ENCODE results near the gene KIF18B. TPM values are rescaled to one million over a fixed set of nuclear protein-coding genes. Genes with fewer than 3 reads are reported as not detected.

KIF18B gene
- total and polyA plus RNA-seq, 2 of the 8 experiments (the other 6 are each of a cell fraction or from before 2014, with no cell fraction given) = 39.0 to 59.4 TPM

DNA sequence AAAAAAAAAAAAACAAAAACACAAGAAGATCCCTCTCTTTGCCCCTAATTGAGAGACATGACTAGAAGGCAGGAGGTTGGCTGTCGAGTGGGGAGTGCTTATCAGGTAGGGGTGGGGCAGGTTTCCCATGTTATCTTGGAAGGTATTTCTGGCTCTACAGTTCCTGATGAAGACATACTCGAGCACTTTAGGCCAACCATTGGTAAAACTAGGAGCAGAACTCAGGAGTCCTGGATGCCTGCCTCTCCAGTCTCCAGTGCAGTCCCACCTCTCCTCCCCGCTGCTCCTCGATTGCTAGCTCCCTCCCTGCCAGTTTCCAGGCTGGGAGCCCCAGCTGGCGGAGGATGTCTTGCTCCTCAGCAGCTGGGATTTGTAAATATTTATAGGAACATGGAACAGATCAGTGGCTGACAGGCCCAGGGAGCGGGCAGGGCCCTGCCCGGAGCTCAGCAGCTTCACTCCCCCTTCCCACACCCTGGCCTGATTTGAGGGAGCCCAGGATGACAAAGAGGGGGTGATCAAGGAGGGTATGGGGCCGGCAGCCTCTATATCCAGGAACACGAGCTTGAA is 31.9 kb upstream of the KIF18B start:
- no peak for DNase-seq (ENCODE audit: low read depth in 1 of 2, low spot score in 2 of 2)
- H4K5ac ChIP-seq (ENCODE audit: insufficient read length, low read depth, low read length) = no peak overlapping the region
- H2BK20ac ChIP-seq (ENCODE audit: low read length) = no peak overlapping the region
- H3K79me1 ChIP-seq (ENCODE audit: low read depth, low read length) = no peaks in the 10 kb centered on the region
- peak overlapping the region; percentile 97; the same call in 1 of the 2 replicates for H2BK15ac ChIP-seq (ENCODE audit: low read length)
- H3K9ac ChIP-seq (replicated peaks in 1 of 4; ENCODE audit: extremely low read depth in 1 of 4, low read depth in 3 of 4, low read length in 3 of 4) = no peak overlapping the region
- TF ChIP-seq GTF2F1 (IDR thresholded peaks at IDR 0.05; ENCODE audit: borderline replicate concordance, low read depth, low read length) (no peak), ZNF274 (IDR thresholded peaks at IDR 0.05; ENCODE audit: borderline replicate concordance, extremely low read depth, low read length) (no peak), CHD1 (IDR thresholded peaks at IDR 0.05; ENCODE audit: low read depth, low read length) (no peak), FOSL1 (IDR thresholded peaks at IDR 0.05; ENCODE audit: insufficient read depth, low read depth, low read length) (no peak), BACH1 (IDR thresholded peaks at IDR 0.05; ENCODE audit: low read length) (no peak)
- H3K36me3 ChIP-seq (ENCODE audit: control insufficient read depth in 2 of 4, insufficient read depth in 4 of 4, low read length in 3 of 4) = no peaks in the 10 kb centered on the region
- no peak overlapping the region for H4K91ac ChIP-seq (replicated peaks; ENCODE audit: insufficient read length, low read length)
- peaks cover 0 to 11% (median 6%) of the 10 kb centered on the region in 4 experiments; a peak in 5 of 7 replicates for H3K4me1 ChIP-seq (replicated peaks in 1 of 4; ENCODE audit: control insufficient read depth in 3 of 4, insufficient read depth in 4 of 4, low read length in 3 of 4)
- H3K4me3 ChIP-seq (ENCODE audit: extremely low read depth in 1 of 4, insufficient read depth in 2 of 4, low read depth in 3 of 4, low read length in 4 of 4) = no peak overlapping the region
- H2BK5ac ChIP-seq (ENCODE audit: low read depth, low read length) = peak overlapping the region; percentile 60; the same call in 1 of the 2 replicates
- no peak overlapping the region for H2AFZ ChIP-seq (ENCODE audit: low read length)
- no peak overlapping the region for H3K23ac ChIP-seq (ENCODE audit: insufficient read length)
- ChIA-PET CTCF (ENCODE audit: partially characterized antibody) (interaction anchor here (0.7 to 4.8 kb wide), 14 partner anchors 8 to 68 kb away, joined by 3 to 35 read pairs (median 6); partner anchors contain the start of gene C1QL1), POLR2A (ENCODE audit: partially characterized antibody) (interaction anchor here (0.9 to 2.7 kb wide), 5 partner anchors 8 to 169 kb away, joined by 3 to 6 read pairs (median 3); partner anchors contain the start of genes HEXIM1 and NMT1)
- no peak overlapping the region for H2AK5ac ChIP-seq (ENCODE audit: low read depth, low read length)
- no peak for FAIRE-seq
- H3K27ac ChIP-seq (ENCODE audit: low read depth, low read length) = no peak overlapping the region
- H2BK120ac ChIP-seq (replicated peaks; ENCODE audit: low read depth, low read length) = no peak overlapping the region
- no peak overlapping the region; the same call in 1 of the 2 replicates for H4K8ac ChIP-seq (ENCODE audit: extremely low read depth, insufficient read depth, low read length)
- H3K9me3 ChIP-seq (ENCODE audit: insufficient read depth in 2 of 2, low read depth in 1 of 2, low read length in 1 of 2) = no peaks in the 10 kb centered on the region
- H3K23me2 ChIP-seq (ENCODE audit: low read depth, low read length) = peaks cover 6% of the 10 kb centered on the region; the same call in 1 of the 2 replicates
- H3K14ac ChIP-seq (ENCODE audit: insufficient read length) = no peak overlapping the region
- no peak overlapping the region for H3K18ac ChIP-seq (ENCODE audit: extremely low read depth, low read length)
- no peaks in the 10 kb centered on the region for H3K79me2 ChIP-seq (ENCODE audit: control insufficient read depth in 1 of 2, insufficient read depth in 2 of 2, low read length in 2 of 2)
- no peak overlapping the region for H3K56ac ChIP-seq (replicated peaks; ENCODE audit: insufficient read length, low read depth, low read length)
- H3K4me2 ChIP-seq (ENCODE audit: insufficient read depth in 1 of 2, low read depth in 2 of 2, low read length in 2 of 2) = no peak overlapping the region
- WGBS, 2 experiments (ENCODE audit: extremely low coverage in 1 of 2, insufficient coverage in 1 of 2, insufficient read length in 1 of 2, insufficient replicate concordance in 2 of 2, low coverage in 1 of 2, low lambda C conversion rate in 2 of 2, missing lambda C conversion rate in 1 of 2) = 87% methylated on average over 9 of the region's 9 CpGs; no CpG with 5 or more reads in 1 of the 2 experiments
- H3K4ac ChIP-seq (replicated peaks; ENCODE audit: insufficient read length, low read depth, low read length) = no peak overlapping the region
- no peaks in the 10 kb centered on the region for H4K20me1 ChIP-seq (replicated peaks in 1 of 2; ENCODE audit: control insufficient read depth in 1 of 2, insufficient read depth in 2 of 2, low read length in 2 of 2)
- 0 out of 2 replicates have a peak overlapping the region, but pooled peaks have one; percentile 87 for H2BK12ac ChIP-seq (ENCODE audit: low read depth, low read length)
- no peaks in the 10 kb centered on the region; a peak in 1 of 7 replicates for H3K27me3 ChIP-seq (replicated peaks in 1 of 4; ENCODE audit: control insufficient read depth in 3 of 4, extremely low read depth in 1 of 4, insufficient read depth in 3 of 4, low read length in 3 of 4)
